ENCODE data around the gene EIF5A.

EIF5A gene

DNA sequence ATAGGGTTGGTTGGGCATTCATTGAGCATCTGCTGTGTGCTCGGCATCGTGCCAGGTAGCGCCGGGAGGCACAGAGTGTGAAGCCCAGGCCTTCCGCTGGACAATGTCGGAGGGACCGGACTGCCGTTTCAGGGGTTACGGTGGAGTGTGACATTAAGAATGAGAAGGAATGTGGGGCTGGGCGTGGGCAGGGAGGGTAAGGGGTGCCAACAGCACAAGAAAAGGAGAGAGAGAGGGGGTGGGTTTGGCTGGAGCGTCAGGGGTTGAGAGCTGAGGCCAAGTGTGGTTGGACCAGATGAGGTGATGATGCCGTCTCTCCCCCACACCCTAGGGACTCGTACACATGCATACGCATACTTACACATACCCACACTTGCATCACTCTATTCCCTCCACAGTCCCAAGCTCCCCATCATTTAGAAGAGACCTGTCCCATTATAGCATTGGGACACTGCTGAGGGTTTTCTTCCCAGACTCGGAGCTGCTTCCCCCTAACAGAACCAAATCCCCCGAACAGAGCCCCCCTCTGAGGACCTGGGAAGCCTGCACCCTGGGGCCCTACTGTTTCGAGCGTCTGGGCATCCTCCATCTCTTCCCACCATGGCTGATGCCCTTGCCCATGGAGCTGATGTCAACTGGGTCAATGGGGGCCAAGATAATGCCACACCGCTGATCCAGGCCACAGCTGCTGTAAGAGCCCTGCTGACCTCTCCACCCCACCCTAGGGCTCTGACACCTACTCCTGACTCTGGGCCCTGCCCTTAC, 41.2 kb downstream of the EIF5A start:
- FAIRE-seq (no peak), DNase-seq (ENCODE audit: insufficient read length, low spot score) (no peak)
- TF ChIP-seq, protein P1, sequence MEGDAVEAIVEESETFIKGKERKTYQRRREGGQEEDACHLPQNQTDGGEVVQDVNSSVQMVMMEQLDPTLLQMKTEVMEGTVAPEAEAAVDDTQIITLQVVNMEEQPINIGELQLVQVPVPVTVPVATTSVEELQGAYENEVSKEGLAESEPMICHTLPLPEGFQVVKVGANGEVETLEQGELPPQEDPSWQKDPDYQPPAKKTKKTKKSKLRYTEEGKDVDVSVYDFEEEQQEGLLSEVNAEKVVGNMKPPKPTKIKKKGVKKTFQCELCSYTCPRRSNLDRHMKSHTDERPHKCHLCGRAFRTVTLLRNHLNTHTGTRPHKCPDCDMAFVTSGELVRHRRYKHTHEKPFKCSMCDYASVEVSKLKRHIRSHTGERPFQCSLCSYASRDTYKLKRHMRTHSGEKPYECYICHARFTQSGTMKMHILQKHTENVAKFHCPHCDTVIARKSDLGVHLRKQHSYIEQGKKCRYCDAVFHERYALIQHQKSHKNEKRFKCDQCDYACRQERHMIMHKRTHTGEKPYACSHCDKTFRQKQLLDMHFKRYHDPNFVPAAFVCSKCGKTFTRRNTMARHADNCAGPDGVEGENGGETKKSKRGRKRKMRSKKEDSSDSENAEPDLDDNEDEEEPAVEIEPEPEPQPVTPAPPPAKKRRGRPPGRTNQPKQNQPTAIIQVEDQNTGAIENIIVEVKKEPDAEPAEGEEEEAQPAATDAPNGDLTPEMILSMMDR (IDR thresholded peaks at IDR 0.05; ENCODE audit: insufficient read depth, missing control alignments) = no peak

DNA sequence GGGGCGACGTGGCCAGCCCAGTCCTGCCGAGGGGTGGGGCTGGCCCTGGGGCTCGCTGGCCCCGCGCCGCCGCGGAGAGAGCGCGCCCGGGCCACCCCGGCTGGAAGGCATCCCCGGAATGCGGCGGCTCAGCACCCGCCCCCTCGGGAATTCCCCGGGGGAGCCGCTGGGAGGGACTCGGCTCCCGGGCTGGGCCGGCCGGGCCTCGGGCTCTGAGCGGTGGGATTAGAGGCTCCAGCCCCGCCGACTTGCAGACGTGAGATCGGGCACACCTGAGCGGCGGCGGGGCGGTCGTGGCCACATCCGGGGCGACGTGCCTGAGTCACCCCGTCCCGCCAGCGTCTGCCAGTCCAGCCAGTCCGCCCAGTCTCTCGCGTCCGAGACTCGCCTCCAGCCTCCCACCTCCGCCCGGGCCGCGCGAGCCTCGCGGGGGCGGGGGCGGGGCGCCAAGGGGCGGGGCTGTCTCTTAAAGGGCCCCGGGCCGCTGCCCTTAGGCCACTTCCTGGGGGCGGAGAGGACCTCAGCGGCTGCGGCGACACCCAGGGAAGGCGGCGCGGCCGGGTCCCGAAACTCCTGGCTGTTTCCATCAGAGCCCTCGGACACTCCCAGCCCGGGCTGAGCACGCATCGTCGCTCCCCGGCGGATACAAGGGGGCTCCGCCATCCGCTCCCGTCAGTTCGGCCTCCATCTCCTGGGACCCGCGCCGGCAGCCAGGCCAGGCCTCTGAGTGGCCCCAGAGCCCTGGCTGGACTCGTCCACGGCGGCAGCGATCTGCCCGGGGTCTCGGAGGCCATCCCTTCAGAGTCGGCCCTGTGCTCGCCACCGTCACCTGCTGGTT, 44.5 kb downstream of the EIF5A start, which contains the start of gene KCTD11:
Gene KCTD11, plus strand, starts transcription at position 498 of the 838 bp plus-strand sequence.
- DNase-seq (ENCODE audit: insufficient read length, low spot score) (peak; percentile 97), FAIRE-seq (no peak)
- TF ChIP-seq, protein P1 (IDR thresholded peaks at IDR 0.05; ENCODE audit: insufficient read depth, missing control alignments) = peak; percentile 29

DNA sequence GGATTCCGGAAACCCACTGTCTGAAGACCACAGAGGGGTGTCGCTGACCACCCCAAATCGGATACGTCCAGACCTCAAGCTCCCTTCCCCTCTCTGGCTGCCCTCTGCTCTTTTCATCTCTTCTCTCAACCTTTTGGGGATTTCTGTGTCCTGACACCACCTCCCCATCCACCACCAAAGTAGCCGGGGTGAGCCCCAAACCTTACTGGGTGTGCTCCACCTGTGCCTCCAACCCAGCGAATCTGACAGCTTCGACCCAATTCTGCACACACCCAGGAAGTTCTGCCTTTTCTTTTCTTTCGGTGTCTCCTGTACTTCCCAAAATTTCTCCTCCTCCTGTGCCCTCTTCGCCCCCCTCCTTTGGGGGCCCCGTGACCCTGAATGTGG, 45.1 kb downstream of the EIF5A start:
- TF ChIP-seq, protein P1 (IDR thresholded peaks at IDR 0.05; ENCODE audit: insufficient read depth, missing control alignments) = no peak
- FAIRE-seq = no peak
- DNase-seq (ENCODE audit: insufficient read length, low spot score) = no peak

DNA sequence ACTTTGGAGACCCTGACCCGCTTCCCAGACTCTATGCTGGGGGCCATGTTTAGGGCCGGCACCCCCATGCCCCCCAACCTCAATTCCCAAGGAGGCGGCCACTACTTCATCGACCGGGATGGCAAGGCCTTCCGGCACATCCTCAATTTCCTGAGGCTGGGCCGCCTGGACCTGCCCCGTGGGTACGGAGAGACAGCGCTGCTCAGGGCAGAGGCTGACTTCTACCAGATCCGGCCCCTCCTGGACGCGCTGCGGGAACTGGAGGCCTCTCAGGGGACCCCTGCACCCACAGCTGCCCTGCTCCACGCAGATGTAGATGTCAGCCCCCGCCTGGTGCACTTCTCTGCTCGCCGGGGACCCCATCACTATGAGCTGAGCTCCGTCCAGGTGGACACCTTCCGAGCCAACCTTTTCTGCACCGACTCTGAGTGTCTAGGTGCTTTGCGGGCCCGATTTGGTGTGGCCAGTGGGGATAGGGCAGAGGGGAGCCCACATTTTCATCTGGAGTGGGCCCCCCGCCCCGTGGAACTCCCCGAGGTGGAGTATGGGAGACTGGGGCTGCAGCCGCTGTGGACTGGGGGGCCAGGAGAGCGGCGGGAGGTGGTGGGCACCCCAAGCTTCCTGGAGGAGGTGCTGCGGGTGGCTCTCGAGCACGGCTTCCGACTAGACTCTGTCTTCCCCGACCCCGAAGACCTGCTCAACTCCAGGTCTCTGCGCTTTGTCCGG, 45.6 kb downstream of the EIF5A start:
- FAIRE-seq = no peak
- DNase-seq (ENCODE audit: insufficient read length, low spot score) = no peak
- TF ChIP-seq, protein P1 (IDR thresholded peaks at IDR 0.05; ENCODE audit: insufficient read depth, missing control alignments) = no peak

DNA sequence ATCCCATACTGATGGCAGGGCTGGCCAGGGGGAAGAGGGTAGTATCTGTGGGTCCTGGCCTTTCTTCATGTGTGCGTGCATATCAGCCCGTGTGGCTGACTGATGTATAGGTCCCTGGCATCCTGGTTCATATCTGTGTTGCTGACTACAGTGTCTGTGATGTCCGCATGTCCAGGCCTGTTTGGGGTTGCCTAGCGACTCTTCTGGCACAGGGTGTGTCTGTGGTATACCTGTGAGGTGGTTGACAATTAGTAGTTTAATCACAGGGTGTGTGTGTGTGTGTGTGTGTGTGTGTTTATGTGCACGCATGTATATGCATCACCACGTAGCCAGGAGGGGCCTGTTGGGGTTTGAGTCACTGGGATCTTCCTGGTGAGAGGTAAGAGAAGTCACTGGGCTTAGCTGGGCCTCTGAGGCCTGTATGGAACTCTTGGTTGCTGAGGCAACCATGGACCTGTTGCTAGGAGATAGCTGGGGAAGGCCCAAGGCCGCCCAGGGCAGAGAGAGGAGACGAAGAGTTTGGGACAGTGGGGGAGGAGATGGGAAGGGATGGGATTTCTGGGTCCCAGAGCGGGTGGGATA, 46.9 kb downstream of the EIF5A start:
- no peak for FAIRE-seq
- TF ChIP-seq, protein P1 (IDR thresholded peaks at IDR 0.05; ENCODE audit: insufficient read depth, missing control alignments) = no peak
- no peak for DNase-seq (ENCODE audit: insufficient read length, low spot score)

DNA sequence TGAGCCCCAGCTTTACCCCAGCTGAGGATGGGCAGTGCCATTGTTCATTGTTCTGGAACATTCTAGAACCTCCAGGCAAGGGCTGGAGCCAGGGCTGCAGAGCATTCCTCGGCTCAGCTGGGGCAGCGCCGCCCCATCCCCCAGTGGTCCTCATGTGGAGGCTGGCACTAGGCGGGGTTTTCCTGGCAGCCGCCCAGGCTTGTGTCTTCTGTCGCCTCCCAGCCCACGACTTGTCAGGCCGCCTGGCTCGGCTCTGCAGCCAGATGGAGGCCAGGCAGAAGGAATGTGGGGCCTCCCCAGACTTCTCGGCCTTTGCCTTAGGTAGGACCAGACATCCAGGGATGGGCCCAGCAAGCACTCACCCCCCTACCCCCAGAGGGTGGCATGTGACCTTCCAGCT, 47.6 kb downstream of the EIF5A start, which contains the start of gene TMEM95:
Gene TMEM95, plus strand, starts transcription at position 104 of the 400 bp plus-strand sequence. Its CDS starts 49 bp downstream, at position 153.
- DNase-seq (ENCODE audit: insufficient read length, low spot score) (no peak), FAIRE-seq (no peak)
- TF ChIP-seq, protein P1 (IDR thresholded peaks at IDR 0.05; ENCODE audit: insufficient read depth, missing control alignments) = no peak
